HG03039 (cell line): ENCODE measurements around the gene ZNF536.

Experiments
- ATAC-seq: cut with Tn5 transposase; IDR thresholded peaks from one replicate; pipeline ENCODE4 v1.9.1; 2021; ENCODE audit warnings: mild to moderate bottlenecking, moderate library complexity; ENCODE audit not compliant: unreplicated experiment

The ZNF536 gene

DNA sequence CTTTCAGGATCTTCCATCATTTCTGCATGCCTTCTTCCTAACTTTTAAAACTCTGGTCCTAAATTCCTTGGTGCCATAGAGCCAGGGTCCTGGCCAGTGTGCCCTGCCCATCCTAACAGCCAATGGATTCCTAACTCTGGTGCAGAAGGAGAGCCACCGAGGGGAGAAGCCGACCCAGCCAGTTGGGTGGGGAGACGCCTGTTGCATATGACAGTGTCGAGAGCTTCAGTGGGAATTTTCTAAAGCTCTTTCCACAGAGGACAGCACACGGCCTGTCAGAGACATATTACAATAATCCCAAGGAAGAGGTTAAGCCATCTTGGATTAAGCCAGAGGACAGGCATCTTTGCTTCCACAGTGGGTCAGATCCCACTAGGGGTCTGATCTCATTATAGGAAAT, 180.4 kb downstream of the ZNF536 start:
- ATAC-seq, result no peak

DNA sequence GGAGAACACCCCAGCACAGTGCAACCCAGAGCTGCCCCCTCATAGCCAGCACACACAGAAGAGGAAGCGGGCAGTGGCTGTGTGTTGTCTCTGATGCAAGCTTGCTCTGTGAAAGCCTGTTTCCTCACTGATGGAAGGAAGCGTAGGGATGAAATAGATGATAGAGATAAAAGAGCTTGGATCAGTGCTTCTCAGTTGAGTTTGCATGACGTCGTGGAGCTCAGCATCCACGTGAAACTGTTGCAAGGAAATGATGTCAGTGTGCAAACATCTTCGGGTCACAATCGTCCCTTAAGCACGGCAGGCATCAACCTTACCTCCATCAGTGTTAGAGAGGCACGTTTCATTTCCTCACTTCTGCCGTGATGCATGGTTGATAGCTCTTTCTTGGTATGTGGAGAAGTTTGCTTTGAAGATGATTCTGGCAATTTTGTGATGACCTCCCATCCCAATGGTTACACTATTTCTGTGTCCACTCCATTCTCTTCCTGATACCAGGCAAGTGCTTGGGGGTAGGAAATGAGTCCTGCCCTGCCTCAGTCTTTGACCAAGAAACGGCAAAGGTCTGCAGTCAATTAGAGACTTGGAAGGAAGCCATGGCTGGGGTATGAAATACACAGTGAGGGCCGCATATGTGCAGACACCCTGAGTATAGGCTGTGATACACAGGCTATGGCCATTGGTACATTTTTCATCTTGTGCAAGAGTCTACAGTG, 183.0 kb downstream of the ZNF536 start:
- ATAC-seq, result no peak

DNA sequence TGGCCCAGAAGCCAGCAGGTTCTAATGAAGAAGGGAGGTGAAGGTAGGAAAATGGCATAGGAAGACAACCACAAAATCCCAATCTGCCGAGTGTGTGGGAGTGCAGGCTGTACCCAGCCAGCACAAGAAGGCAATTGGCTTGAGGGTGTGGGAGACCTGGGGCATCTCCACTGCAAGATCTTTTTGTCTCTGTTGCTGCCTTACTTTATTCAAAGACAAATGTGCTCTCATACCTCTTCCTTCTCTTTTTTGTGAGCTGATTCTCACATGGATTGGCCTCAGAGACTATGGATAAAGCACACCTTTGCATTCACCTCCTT, 183.6 kb downstream of the ZNF536 start:
- no peak for ATAC-seq

- ATAC-seq, result no peak
Observed at GRCh38 chr19:30556230-30556711, 184.1 kb downstream of the ZNF536 start.

DNA sequence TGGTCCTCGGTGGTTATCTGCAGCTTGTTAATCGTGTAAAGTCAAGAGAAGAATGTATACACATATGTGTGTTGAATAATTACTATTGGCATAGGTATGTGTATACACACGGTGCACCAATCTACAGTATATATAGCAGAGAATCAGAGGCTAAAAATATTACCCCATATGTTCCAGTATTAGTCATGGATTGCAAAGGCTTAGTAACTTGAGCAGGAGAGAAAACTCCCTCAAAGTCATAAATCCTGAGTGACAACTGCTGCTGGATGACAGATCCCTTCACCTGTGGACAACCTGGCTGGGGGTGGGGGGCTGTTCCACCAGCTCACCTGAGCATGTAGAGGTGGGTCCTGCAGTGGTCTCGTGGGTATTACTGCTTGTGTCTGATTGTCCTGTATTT, 185.0 kb downstream of the ZNF536 start:
- ATAC-seq, result no peak

GRCh38 chr19:30557927-30558557, 185.9 kb downstream of the ZNF536 start:
- no peak for ATAC-seq

DNA sequence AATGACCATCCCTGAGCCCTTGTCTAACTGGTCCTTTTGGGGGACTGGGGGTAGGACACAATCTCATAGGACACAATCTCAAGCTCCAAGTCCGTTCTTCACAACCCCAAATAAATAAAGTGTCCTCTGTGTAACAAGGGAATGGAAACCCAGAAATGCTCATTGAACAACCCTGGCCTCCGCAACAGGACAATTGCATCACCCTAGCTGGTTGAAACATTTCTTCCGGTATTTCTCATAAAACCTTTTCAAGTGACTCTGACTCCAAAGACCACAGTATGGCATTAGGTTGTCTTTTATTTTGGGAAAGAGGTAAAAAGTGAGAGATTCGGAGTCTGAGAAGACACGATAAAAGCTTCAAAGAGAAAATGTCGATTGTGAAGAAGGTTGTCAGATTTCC, 186.6 kb downstream of the ZNF536 start:
- ATAC-seq, result no peak

GRCh38 chr19:30559446-30559845, 187.3 kb downstream of the ZNF536 start:
- ATAC-seq, result no peak

- no peak for ATAC-seq
Observed at GRCh38 chr19:30562981-30563380, 190.8 kb downstream of the ZNF536 start.

- no peak for ATAC-seq
Observed at GRCh38 chr19:30563691-30564090, 191.5 kb downstream of the ZNF536 start.

GRCh38 chr19:30564551-30565011, 192.4 kb downstream of the ZNF536 start:
- ATAC-seq, result no peak

GRCh38 chr19:30565636-30566035, 193.5 kb downstream of the ZNF536 start:
- ATAC-seq, result no peak

DNA sequence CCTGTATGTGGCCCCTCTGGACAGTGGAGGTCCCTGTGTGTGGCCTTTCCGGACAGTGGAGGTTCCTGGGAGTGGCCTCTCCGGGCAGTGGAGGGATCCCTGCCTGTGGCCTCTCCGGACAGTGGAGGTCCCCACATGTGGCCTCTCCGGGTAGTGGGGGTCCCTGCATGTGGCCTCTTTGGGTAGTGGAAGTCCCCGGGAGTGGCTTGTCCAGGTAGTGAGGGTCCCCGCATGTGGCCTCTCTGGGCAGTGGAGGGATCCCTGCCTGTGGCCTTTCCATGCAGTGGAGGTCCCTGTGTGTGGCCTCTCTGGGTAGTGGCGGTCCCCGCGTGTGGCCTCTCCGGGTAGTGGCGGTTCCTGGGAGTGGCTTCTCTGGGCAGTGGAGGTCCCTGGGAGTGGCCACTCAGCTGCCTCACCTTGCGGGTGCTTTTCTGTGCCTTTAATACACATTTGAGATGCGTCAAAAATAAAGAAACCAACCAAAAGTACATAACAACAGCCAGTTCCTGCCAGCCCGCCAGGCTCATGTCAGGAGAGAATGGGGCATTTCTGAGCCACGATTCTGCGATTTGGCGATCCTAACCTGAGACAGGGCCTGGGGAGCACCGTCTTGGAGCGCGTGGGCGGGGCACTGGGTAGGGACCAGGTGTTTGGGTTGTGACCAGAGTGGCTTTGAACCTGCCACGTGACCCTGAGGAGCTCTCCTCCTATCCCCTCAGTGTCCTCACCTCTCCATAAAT, 194.7 kb downstream of the ZNF536 start:
- ATAC-seq, result no peak

- ATAC-seq, result no peak
Observed at GRCh38 chr19:30567536-30568232, 195.5 kb downstream of the ZNF536 start.

GRCh38 chr19:30570194-30570593, 198.0 kb downstream of the ZNF536 start:
- no peak for ATAC-seq

GRCh38 chr19:30577551-30578105, 205.4 kb downstream of the ZNF536 start:
- no peak for ATAC-seq

DNA sequence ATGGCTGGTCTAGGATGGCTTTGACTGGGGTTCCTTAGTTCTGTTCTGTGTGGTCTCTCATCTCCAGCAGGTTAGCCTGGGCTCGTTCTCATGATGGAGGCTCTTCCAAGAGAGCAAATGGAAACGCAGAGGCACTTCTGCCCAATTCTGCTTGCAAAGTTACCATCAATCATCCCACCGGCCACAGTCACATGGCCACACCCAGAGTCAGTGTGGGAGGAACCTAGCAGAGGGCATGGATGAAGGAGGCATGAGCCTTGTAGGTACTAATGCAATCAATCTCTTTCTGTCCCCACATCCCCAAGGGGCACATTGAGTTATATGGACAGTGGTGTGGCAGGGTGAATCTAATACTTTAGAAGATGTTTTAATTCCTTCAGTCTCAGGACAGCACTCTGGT, 207.2 kb downstream of the ZNF536 start:
- ATAC-seq, result no peak

- ATAC-seq, result no peak
Observed at GRCh38 chr19:30580673-30581072, 208.5 kb downstream of the ZNF536 start.

DNA sequence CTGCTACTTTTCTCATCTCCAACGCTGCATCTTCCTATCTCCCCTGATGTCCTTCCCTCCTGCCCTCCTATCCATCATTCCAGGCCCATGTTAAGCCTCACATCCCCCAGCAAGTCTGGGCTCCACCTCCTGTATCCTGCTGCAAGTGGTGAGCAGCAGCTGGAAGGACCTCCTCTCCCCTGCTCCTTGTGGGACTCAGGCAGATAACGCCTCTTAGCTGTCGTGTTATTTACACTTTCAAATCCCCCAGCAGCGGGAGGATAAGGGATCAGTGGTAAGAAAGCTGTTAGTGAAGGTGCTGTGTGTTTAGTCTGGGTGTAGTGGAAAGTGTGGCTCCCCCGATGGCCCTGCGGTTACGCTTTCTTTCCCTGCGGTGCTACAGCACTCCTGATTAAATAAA, 211.9 kb downstream of the ZNF536 start:
- no peak for ATAC-seq

DNA sequence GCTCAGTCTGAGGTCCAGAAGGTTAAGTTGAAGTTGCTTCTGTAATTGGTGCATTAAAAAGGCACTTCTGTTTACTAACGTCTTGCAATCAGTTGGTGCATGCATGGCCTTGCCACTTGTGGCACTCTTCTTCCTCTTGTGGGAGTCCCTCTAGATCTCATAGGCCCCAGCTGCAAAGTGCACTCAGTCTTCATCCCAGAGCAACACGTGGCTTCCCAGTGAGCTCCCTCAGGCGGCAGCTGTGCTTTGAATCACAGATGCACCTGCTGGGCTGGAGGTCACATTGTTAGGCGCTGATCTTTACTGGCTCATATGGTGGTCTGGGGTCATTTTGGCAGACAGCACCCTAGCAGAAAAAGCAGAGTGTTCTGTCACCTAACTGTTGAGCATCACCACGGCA, 215.7 kb downstream of the ZNF536 start:
- ATAC-seq, result no peak

- no peak for ATAC-seq
Observed at GRCh38 chr19:30590596-30591229, 218.5 kb downstream of the ZNF536 start.
